ENCODE results near the gene GLDN.

Gene GLDN

GRCh38 chr15:51341366-51342226 lies at the start of gene GLDN:
TSS of gene GLDN (plus strand) at chr15:51341655. CDS start at chr15:51341685, 30 bp downstream.
- DNase-seq: no peak

- no peak for DNase-seq
Observed at GRCh38 chr15:51298620-51299019, 42.8 kb upstream of the GLDN start.

GRCh38 chr15:51299187-51300015 lies 42.1 kb upstream of the GLDN start:
- peak; percentile 38 for DNase-seq

- no peak for DNase-seq
Observed at GRCh38 chr15:51302480-51302879, 39.0 kb upstream of the GLDN start.

GRCh38 chr15:51303462-51303980 lies 37.9 kb upstream of the GLDN start:
- no peak for DNase-seq

- no peak for DNase-seq
Observed at GRCh38 chr15:51307325-51307724, 34.1 kb upstream of the GLDN start.

- no peak for DNase-seq
Observed at GRCh38 chr15:51307811-51308210, 33.6 kb upstream of the GLDN start.

GRCh38 chr15:51310064-51310463 lies 31.4 kb upstream of the GLDN start:
- DNase-seq: no peak

- DNase-seq: no peak
Observed at GRCh38 chr15:51311510-51311909, 29.9 kb upstream of the GLDN start.

GRCh38 chr15:51312166-51313073 lies 29.0 kb upstream of the GLDN start:
- no peak for DNase-seq

- no peak for DNase-seq
Observed at GRCh38 chr15:51313074-51313393, 28.4 kb upstream of the GLDN start.

- no peak for DNase-seq
Observed at GRCh38 chr15:51313644-51314280, 27.7 kb upstream of the GLDN start.

- no peak for DNase-seq
Observed at GRCh38 chr15:51314391-51315337, 26.8 kb upstream of the GLDN start.

- DNase-seq: no peak
Observed at GRCh38 chr15:51315726-51316125, 25.7 kb upstream of the GLDN start.

- DNase-seq: no peak
Observed at GRCh38 chr15:51316636-51317035, 24.8 kb upstream of the GLDN start.

- DNase-seq: no peak
Observed at GRCh38 chr15:51318382-51319150, 22.9 kb upstream of the GLDN start.

GRCh38 chr15:51319539-51319938 lies 21.9 kb upstream of the GLDN start:
- DNase-seq: no peak

- no peak for DNase-seq
Observed at GRCh38 chr15:51320843-51321242, 20.6 kb upstream of the GLDN start.

- DNase-seq: no peak
Observed at GRCh38 chr15:51321316-51321715, 20.1 kb upstream of the GLDN start.

- no peak for DNase-seq
Observed at GRCh38 chr15:51322621-51323296, 18.7 kb upstream of the GLDN start.

All from NCI-H2081 treated with DMSO at 0.1 percent for 48 hours (cell line).